ENCODE results near the gene GJC1.

GRCh38 chr17:44807093-44807816 lies 22.8 kb downstream of the GJC1 start:
- TF ChIP-seq POLR2AphosphoS5 (IDR thresholded peaks at IDR 0.05; ENCODE audit: low read depth, low read length) (no peak), SIN3A (IDR thresholded peaks at IDR 0.05; ENCODE audit: borderline replicate concordance, insufficient read depth, low read length) (no peak)
